GM21529 (cell line): Measurements from ENCODE around the gene GNB5.
"Not testable (repeated sequence)": the region's sequence is repeated elsewhere in the genome, so short reads cannot be mapped to it uniquely, and the experiment has no call there.

Experiments used
- ATAC-seq: cut with Tn5 transposase; IDR thresholded peaks from one replicate; pipeline ENCODE4 v1.9.1; 2021; ENCODE audit not compliant: unreplicated experiment

Gene GNB5

DNA sequence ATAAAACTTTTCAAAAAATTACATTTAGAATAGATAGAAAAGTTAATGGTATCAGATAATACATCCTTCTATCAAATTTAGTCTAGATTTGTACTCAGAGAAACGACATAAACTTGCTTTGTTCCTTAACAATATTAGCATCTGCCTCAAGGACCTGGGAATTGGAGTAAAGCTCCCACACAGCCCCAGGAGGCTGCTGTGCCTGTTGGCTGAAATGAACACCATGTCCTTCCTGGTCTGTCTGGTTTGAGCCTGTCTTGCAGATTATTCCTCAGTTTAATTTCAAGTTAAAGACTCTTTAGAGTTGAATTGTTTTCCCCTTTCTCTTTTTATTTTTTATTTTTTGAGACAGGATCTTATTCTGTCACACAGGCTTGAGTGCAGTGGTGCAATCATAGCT, 19.4 kb downstream of the GNB5 start:
- no peak for ATAC-seq

DNA sequence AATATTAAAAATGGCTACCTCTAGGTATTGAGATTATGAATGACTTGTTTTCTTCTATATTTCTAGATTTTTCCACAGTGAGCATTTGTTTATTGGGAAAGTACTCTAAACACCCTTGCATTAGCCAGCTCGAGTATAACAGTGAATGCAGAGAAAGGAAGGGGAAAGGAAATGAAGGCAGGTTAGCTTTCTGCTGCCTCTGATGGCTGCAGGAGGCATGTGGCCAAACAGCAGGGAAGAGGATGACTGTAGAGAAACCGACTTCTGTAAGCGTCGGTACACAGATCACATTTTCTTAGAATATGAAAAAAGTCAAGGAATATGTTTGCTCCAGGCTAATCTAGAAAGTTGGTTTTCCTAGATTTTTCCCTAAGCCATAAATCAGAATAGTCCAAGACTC, 19.8 kb downstream of the GNB5 start:
- no peak for ATAC-seq

DNA sequence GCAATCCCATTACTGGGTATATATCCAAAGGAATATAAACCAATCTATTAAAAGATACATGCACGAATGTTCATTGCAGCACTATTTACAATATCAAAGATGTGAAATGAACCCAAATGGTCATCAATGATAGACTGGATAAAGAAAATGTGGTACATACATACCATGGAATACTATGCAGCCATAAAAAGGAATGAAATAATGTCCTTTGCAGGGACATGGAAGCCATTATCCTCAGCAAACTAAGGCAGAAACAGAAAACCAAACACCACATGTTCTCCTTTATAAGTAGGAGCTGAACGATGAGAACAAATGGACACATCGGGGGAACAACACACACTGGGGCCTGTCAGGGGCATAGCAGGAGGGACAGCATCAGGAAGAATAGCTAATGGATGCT, 21.0 kb downstream of the GNB5 start:
- not testable (repeated sequence) for ATAC-seq

DNA sequence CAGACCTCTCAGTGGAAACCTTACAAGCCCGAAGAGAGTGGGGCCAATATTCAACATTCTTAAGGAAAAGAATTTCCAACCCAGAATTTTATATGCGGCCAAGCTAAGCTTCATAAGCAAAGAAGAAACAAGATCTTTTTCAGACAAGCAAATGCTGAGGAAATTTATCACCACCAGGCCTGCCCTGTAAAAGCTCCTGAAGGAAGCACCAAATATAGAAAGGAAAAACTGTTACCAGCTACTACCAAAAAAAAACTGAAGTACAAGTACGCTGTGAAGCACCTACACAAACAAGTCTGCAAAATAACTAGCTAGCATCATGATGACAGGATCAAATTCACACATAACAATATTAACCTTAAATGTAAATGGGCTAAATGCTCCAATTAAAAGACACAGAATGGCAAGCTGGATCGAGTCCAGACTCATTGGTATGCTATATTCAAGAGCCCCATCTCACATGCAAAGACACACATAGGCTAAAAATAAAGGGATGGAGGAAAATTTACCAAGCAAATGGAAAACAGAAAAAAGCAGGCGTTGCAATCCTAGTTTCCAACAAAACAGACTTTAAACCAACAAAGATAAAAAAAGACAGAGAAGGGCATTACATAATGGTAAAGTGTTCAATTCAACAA, 25.6 kb downstream of the GNB5 start:
- ATAC-seq = not testable (repeated sequence)

DNA sequence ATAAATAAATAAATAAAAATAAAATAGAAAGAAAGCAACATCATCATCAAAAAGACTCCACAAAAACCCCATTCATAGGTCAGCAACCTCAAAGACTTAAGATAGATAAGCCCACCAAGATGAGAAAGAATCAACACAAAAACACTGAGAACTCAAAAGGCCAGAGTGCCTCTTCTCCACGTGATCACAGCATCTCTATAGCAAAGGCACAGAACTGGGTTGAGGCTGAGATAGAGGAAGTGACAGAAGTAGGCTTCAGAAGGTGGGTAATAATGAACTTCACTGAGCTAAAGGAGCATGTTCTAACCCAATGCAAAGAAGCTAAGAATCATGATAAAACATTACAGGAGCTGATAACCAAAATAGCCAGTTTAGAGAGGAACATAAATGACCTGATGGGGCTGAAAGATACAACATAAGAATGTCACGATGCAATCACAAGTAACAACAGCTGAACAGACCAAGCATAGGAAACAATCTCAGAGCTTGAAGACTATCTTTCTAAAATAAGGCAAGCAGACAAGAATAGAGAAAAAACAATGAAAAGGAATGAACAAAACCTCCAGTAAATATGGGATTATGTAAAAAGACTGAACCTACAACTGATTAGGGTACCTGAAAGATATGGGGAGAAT, 26.4 kb downstream of the GNB5 start:
- no peak for ATAC-seq

DNA sequence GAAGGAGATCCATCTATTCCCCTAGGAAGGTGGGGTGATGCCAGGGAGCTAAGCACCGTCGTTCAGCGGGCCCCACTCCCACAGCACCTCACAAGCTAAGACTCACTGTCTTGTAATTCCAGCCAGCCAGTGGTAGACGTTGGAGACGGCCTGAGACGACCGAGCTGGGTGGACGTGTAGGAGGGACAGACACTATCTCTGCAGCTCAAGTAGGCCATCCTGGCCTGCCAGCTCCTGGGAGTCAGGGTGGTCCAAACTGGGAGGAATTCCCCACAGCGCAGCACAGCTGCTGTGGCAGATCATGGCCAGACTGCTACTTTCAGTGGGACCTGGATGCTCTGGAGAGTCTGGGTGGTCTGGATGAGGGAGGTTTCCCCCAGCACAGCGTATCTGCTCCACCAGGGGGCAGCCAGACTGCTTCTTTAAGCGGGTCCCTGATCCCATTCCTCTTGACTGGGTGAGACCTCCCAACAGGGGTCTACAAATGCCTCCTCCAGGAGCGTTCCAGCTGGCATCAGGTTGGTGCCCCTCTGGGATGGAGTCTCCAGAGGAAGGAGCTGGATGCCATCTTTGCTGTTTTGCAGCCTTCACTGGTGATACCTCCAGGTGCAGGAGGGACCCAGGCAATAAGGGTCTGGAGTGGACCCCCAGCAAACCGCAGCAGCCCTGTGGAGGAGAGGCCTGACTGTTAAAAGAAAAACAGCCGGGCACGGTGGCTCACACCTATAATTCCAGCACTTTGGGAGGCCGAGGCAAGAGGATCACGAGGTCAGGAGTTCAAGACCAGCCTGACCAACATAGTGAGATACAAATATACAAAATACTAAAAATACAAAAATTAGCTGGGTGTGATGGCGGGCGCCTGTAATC, 27.6 kb downstream of the GNB5 start:
- no peak for ATAC-seq

DNA sequence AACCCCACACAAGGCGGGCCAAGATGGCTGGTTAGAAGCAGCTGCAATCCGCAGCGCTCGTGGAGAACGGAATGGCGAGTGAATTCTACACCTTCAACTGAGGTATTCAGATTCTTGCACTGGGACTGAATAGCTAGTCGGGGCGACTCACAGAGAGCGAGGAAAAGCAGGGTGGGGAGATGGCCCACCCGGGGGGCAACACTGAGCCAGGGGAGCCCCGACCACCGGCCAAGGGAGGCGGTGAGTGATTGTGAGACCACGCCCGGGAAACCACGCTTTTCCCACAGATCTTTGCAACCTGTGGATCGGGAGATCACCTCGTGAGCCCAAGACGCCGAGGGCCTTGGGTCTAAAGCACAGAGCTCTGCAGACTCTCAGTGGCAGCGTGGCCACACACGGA, 28.3 kb downstream of the GNB5 start:
- no peak for ATAC-seq

DNA sequence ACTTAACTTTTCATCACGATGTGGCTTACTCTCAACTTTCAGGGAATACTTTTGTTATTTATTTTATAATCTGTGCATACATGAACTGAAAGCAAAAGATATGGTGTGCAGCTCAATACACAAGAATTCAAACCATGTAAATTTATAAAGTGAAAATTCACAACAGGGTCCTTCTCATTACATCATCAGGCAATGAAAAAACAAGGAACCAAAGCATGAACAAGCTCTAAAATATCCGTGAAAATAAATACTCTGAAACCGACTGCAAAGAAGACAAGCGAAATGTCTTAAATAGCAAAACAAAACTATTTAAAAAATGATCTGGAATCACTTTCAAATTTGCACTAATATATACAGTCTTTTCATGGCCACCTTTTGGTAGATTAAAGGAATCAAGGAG, 28.9 kb downstream of the GNB5 start:
- no peak for ATAC-seq

DNA sequence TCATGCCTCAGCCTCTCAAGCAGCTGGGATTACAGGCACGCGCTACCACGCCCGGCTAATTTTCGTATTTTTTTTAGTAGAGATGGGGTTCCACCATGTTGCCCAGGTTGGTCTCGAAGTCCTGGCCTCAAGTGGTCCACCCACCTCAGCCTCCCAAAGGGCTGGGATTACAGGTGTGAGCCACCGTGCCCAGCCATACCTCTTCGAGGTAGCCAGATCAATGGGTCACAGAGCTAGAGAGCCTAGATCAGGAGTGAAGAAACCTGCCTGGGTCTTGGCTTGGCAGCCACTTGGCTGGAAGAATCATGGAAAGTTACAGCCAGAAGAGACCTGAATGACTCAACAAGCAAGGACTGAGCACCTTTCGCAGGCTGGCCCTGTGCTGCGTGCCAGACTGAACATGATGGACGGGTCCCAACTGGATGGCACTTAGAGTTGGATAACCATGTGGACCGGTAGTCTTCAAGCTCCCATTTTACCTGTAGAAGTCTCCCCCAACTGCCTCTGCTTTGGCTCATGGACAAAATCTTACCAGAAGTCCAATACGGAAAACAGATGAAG, 29.7 kb downstream of the GNB5 start:
- ATAC-seq = no peak

DNA sequence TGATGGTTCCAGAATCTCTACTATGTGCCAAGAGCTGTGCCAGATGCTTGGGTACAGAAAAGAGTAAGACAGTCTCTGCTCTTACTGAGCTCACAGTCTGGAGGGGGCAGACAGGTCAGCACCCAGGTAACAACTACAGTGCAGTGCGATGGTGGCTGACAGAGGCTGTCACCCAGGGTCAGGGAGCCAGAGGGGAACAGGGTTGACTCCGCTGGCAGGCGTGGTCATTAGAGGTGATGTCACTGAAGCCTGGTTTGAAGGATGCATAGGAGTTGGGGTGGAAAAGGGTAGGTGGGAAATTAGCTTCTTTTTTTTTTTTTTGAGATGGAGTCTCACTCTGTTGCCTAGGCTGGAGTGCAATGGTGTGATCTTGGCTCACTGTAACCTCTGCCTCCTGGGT, 31.5 kb downstream of the GNB5 start:
- no peak for ATAC-seq

DNA sequence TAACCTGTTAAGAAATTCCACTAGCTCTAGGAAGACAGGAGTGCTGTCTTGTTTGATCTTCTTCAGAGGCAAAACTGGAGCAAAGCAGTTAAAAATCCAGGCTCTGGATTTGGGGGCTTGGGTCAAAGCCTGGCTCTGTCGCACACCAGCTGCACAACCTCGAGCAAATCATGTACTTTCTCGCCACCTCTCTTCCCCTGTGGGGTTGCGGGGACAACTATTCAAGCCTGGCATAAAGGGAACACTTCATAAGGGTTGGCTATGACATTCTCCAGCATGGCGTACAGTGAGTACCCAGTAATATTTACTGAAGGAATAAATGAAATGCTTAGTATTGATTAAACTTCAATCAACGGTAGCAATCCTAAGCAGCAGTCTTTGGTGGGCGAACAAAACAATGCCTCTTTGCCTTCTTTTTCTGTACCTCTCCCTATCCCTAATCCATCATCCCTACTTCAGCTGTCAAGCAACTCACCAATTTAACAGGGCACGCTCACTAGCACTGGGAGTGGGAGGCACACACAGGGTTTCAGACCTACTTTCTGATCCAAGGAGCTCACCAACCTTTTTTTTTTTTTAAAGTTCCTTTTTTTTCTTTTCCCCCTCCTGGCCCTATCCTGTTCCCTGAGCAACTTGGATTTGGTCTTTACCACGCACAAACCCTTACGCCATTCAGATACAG, 33.0 kb downstream of the GNB5 start:
- ATAC-seq = no peak

DNA sequence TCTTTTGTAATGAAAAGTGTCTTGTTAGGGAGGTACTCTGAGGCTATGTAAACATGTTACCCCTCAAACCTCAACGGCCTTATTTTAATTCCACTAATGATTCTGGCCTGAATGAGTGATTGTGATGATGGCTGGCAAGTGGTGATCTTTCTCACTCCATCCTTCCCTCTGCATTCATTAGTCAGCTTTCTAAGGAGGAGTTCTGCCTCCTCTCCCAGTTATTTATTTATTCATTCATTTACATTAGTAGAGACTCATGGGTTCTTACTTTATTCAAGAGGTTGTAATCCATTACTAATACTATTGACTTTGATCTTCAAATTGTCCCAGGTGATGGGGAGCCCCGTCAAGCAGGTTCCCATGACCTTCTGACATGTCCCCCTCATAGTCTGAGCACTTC, 35.3 kb downstream of the GNB5 start:
- ATAC-seq = no peak

DNA sequence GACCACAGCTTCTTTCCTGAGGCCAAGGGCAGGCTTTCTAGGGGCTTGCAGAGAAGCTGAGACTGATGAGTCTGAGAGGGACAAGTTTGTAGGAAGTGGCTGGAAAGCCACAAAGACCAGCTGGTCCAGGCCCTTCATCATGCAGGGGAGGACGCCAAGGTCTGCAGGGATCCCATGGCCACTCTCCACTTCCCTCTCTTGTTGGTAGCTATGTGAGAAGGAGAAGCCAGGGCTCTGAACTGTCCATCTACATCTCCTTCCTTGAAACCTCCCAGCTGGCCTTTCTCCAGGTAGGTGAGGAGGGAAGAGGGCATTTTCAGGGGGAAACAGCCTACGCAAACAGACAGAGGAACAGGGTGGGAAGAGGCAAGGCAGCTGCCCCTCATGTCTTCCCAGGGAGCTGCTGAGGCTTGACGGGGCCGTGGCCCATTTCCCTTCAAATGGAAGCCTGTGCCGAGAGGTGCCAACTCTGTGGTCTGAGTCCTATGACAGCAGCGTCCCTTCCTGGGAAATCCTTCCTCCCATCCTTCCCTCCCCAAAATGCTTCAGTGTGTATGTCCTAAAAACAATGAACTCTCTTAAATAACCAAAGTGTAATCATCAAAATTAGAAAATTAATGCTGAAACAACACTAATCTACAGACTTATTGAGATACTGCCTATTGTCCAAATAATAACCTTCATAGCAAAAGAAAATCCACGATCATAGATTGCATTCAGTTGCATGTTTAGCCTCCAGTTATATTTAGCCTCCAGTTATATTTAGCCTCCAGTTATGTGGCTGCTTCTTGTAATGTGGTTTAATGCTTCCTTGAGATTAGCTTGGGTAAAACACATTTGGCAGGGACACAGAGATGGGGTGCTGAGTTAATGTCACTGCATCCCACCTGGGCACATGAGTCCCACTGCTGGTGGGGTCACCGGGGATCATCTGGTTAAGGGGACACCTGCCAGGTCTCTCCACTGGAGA, 36.0 kb downstream of the GNB5 start:
- ATAC-seq = no peak

DNA sequence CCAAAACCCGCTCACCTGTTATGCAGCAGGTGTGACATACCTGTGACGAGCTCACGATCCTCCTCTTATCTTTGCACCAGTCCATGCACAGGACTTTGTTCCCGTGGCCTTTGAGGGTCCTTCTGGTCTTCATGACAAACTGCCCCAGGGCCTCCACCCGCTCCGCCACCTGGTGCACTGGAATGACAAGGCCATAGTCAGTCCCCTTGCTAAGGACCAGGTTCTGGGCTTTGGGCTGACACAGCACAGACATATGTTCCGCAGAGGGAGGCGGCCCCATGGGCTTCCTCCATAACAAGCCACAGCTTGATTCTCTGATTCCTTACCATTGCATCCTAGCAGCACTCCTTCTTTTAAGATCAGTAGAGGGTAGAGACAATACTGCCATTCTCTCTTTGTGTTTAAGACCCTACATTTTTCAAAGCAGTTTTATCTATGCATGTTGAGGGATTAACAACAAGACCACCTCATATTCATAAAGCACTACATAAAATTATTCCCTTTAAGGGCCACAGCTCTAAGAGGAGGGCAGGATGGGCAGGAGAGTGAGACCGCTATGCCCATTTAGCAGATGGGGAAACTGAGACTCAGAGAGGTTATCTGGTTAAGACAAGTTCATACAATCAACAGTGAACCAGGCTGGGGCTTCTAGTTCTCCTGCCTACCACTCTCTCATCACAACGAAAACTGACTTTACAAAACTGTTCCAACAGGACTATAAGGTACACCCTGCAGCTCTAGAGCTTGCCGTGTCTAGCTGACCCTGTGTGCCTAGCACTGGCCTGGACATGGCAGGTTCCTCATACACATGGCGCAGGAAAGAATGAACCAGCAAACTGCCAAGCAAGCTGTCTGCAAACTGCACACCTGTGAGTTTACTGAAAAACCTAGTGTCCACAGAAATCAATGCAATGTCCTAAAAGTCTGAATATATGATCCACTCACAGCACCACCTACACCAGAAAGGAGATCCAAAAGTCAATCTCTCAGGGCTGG, 37.0 kb downstream of the GNB5 start:
- no peak for ATAC-seq

DNA sequence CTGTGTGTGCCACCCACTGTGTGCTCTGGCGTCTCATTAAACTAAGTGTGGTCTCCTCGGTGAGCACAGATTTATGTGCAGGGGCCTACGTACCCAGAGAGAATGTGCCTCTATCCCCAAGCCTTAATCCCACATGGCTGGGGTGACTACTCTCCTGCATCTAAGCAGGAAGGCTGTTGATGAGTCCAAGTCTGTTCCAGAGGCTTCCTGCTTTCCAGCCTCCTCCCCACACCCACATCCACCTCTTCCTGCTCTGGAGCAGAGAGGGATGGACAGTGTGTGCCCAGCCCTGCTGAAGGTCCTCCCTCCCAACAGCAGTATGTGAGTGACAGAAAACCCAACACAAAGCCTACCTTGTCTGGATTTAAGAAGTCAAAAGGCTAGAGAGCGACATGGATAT, 39.8 kb downstream of the GNB5 start:
- no peak for ATAC-seq

DNA sequence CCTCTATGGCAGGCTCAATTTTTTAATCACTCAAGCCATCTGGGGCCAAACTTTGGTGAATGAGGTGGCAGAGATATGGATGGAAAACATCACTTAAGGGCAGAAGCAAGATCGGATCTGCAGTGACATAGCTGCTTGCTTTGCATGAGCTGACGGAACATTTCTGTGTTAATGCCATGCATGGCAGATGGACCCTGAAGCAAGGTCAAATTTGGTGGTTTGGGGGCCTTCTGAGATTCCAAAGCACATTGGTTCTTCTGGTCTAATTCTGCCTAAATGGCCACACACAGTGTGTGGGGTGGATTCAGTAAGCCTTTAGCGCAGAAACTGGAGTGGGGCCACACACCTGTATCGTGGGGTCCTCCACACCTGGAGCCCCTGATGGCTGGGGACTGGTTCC, 40.3 kb downstream of the GNB5 start:
- no peak for ATAC-seq

DNA sequence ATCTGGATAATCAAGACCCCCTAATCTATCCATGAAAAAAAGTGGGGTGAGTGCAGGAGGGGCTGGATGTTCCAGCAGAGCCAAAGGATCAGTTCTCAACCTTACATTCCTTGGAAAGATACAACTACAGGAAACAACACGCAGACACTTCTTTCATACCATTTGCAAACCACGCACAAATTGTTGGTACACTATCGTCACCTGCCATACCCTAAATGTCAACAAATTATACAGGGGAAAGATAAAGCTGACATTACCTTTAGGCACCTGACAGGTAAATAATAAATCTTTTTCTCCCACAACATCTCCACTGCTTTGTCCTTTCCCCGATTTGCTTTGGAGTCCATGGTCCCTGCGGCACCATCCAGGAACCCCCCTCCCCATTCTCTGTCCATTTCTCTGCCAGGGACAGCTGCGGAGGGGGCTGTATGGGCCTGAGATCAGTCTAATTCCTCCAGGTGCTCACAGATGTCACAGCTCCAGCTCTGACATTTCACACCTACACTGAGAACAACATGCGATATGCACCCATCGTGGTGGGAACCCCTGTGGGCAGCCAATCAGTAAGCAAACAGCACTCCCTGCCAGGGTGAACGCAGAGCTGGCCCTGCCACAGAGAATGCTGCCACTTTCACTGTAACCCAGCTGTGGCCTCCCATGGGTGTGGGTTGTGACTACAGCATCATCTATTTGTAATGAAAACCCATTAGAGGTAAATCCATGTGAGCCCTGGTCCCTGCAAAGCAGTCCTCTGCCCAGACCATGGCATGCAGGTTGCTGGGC, 41.0 kb downstream of the GNB5 start:
- ATAC-seq = no peak

DNA sequence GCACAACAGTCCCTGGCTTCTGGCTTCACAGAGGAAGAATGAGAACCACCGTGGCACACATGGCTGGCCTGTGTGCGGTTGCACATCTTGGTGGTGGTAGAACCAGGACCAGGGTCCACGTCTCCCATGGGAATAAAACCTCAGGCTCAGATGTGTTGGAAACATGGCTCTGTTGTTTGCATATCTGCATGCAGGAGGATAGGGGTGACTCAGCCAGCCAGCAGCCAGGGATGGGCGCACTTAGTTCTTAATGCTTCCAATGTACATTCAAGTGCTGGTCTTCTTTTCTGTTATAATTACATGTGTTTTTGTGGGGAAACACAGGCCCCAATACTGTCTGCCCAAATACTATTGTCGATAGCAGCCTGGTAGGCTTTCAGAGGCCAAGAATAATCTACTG, 42.8 kb downstream of the GNB5 start:
- ATAC-seq = no peak
